ENCODE data around the gene RABL6. TPM values are rescaled to one million over a fixed set of nuclear protein-coding genes. Genes with fewer than 3 reads are reported as not detected.
"Not testable (repeated sequence)": the region's sequence is repeated elsewhere in the genome, so short reads cannot be mapped to it uniquely, and the experiment has no call there.

RABL6 gene
- total RNA-seq, 1 donor, result 72.1 TPM

GRCh38 chr9:136867480-136867879 lies 59.7 kb downstream of the RABL6 start:
- TF ChIP-seq, protein P1, sequence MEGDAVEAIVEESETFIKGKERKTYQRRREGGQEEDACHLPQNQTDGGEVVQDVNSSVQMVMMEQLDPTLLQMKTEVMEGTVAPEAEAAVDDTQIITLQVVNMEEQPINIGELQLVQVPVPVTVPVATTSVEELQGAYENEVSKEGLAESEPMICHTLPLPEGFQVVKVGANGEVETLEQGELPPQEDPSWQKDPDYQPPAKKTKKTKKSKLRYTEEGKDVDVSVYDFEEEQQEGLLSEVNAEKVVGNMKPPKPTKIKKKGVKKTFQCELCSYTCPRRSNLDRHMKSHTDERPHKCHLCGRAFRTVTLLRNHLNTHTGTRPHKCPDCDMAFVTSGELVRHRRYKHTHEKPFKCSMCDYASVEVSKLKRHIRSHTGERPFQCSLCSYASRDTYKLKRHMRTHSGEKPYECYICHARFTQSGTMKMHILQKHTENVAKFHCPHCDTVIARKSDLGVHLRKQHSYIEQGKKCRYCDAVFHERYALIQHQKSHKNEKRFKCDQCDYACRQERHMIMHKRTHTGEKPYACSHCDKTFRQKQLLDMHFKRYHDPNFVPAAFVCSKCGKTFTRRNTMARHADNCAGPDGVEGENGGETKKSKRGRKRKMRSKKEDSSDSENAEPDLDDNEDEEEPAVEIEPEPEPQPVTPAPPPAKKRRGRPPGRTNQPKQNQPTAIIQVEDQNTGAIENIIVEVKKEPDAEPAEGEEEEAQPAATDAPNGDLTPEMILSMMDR (IDR thresholded peaks at IDR 0.05; ENCODE audit: insufficient read depth, low read depth, low read length), result no peak
- DNase-seq (ENCODE audit: low read depth), result no peak
- H3K4me3 ChIP-seq (ENCODE audit: low read depth, low read length), result no peak overlapping the region

GRCh38 chr9:136867917-136868316 lies 60.2 kb downstream of the RABL6 start:
- TF ChIP-seq, protein P1 (IDR thresholded peaks at IDR 0.05; ENCODE audit: insufficient read depth, low read depth, low read length), result no peak
- no peak for DNase-seq (ENCODE audit: low read depth)
- no peak overlapping the region for H3K4me3 ChIP-seq (ENCODE audit: low read depth, low read length)

DNA sequence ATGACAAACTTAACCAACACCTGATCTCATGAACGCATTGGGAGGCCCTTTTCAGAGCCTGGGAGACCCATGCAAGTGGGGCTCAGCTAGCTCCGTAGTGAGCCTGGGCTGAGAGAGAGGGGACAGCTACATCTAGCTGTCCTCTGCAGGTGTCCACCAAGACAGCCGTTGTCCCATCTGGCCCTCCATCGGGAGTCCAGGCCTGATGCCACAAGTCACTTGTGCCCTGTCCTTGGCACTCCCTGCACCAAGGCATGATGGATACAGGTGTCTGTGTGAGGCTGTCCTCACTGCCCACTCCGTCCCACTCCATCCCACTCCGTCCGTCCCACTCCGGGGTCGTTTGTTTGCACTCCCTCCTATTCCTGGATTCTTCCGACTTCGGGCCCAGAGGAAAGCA lies 60.9 kb downstream of the RABL6 start:
- TF ChIP-seq, protein P1 (IDR thresholded peaks at IDR 0.05; ENCODE audit: insufficient read depth, low read depth, low read length), result no peak
- no peak overlapping the region for H3K4me3 ChIP-seq (ENCODE audit: low read depth, low read length)
- DNase-seq (ENCODE audit: low read depth), result no peak

- not testable (repeated sequence) for DNase-seq (ENCODE audit: low read depth); H3K4me3 ChIP-seq (ENCODE audit: low read depth, low read length)
Observed at GRCh38 chr9:136869611-136870010, 61.9 kb downstream of the RABL6 start.

GRCh38 chr9:136875155-136875554 lies 67.4 kb downstream of the RABL6 start:
- TF ChIP-seq, protein P1 (IDR thresholded peaks at IDR 0.05; ENCODE audit: insufficient read depth, low read depth, low read length), result no peak
- no peak for DNase-seq (ENCODE audit: low read depth)
- H3K4me3 ChIP-seq (ENCODE audit: low read depth, low read length), result no peak overlapping the region

GRCh38 chr9:136876476-136876875 lies 68.7 kb downstream of the RABL6 start:
- no peak for DNase-seq (ENCODE audit: low read depth)
- TF ChIP-seq, protein P1 (IDR thresholded peaks at IDR 0.05; ENCODE audit: insufficient read depth, low read depth, low read length), result no peak
- H3K4me3 ChIP-seq (ENCODE audit: low read depth, low read length), result no peak overlapping the region

- no peak overlapping the region for H3K4me3 ChIP-seq (ENCODE audit: low read depth, low read length)
- TF ChIP-seq, protein P1 (IDR thresholded peaks at IDR 0.05; ENCODE audit: insufficient read depth, low read depth, low read length), result no peak
- no peak for DNase-seq (ENCODE audit: low read depth)
Observed at GRCh38 chr9:136880651-136881050, 72.9 kb downstream of the RABL6 start.

All from fibroblast of villous mesenchyme (primary cell).